Fibroblast of the conjunctiva (primary cell): Measurements from ENCODE around the gene MCAM.

Source experiments
- DNase-seq: peaks from one replicate; pipeline ENCODE4 v3.0.0-alpha.2; 2010; ENCODE audit warnings: low read depth

The MCAM gene

GRCh38 chr11:119344291-119345010 is 27.5 kb upstream of the MCAM start:
- DNase-seq: no peak

- no peak for DNase-seq
Measured at GRCh38 chr11:119343726-119344125, 26.8 kb upstream of the MCAM start.

GRCh38 chr11:119342362-119343130 is 25.6 kb upstream of the MCAM start:
- no peak for DNase-seq

GRCh38 chr11:119342023-119342300 is 25.0 kb upstream of the MCAM start:
- DNase-seq: no peak

- no peak for DNase-seq
Measured at GRCh38 chr11:119341222-119342022, 24.5 kb upstream of the MCAM start.

GRCh38 chr11:119340335-119341221 is 23.6 kb upstream of the MCAM start, which contains the start of gene C1QTNF5:
C1QTNF5 (minus strand) TSS chr11:119340883; CDS start chr11:119340397, 486 bp downstream.
- DNase-seq: no peak

GRCh38 chr11:119339589-119340334 is 22.8 kb upstream of the MCAM start:
- no peak for DNase-seq

GRCh38 chr11:119338965-119339588 is 22.1 kb upstream of the MCAM start:
- DNase-seq: no peak

- DNase-seq: no peak
Measured at GRCh38 chr11:119338318-119338890, 21.5 kb upstream of the MCAM start.

GRCh38 chr11:119337581-119338317 is 20.8 kb upstream of the MCAM start:
- DNase-seq: no peak

GRCh38 chr11:119336744-119337469 is 20.0 kb upstream of the MCAM start:
- DNase-seq: no peak

GRCh38 chr11:119335655-119336543 is 19.0 kb upstream of the MCAM start:
- DNase-seq: no peak

- DNase-seq: no peak
Measured at GRCh38 chr11:119335091-119335654, 18.2 kb upstream of the MCAM start.

- DNase-seq: peak; percentile 97
Measured at GRCh38 chr11:119334174-119334930, 17.4 kb upstream of the MCAM start, which contains the start of gene RNF26. RNF26 (plus strand) TSS chr11:119334527; CDS start chr11:119335123, 596 bp downstream.

- DNase-seq: no peak
Measured at GRCh38 chr11:119332111-119332765, 15.3 kb upstream of the MCAM start.

- DNase-seq: no peak
Measured at GRCh38 chr11:119330237-119330636, 13.3 kb upstream of the MCAM start.
